MCF 10A (cell line): ENCODE results near the gene VARS1. TPM values are rescaled to one million over a fixed set of nuclear protein-coding genes. Genes with fewer than 3 reads are reported as not detected.
"Not testable (repeated sequence)": the region's sequence is repeated elsewhere in the genome, so short reads cannot be mapped to it uniquely, and the experiment has no call there.

Experiments
- BruUV-seq: library from RNA; stranded (reverse); fragments of 400-500 nt; replicated peaks from 2 replicates; lab custom pipeline; 2021; lab: Mats Ljungman, UMichigan
- CTCF ChIA-PET: fragments of 300-600 bp; sonication (Branson Sonifier 250); formaldehyde crosslinking; extraction: SDS; loops from one replicate; lab custom pipeline; 2021; ENCODE audit warnings: antibody characterized with exemption, inconsistent platforms; lab: Yijun Ruan, JAX
- POLR2A ChIA-PET: fragments of 300-600, 350-650 bp; sonication (Branson Sonifier 250); formaldehyde crosslinking; extraction: SDS; loops from one replicate; lab custom pipeline; 2020; ENCODE audit warnings: antibody characterized with exemption, inconsistent platforms; lab: Yijun Ruan, JAX
- DNase-seq: peaks from one replicate; pipeline ENCODE4 v3.0.0-alpha.2; 2018; ENCODE audit not compliant: unreplicated experiment
- H3K27ac Mint-ChIP-seq: one replicate; pipeline ENCODE4 v1.8.0; 2022; ENCODE audit warnings: mild to moderate bottlenecking, low read depth, mixed read lengths; ENCODE audit not compliant: unreplicated experiment
- H3K27me3 Mint-ChIP-seq: one replicate; pipeline ENCODE4 v1.8.0; 2022; ENCODE audit warnings: mixed read lengths; ENCODE audit not compliant: insufficient read depth, unreplicated experiment
- H3K36me3 Mint-ChIP-seq: one replicate; pipeline ENCODE4 v1.8.0; 2022; ENCODE audit warnings: mild to moderate bottlenecking, moderate library complexity, mixed read lengths; ENCODE audit not compliant: insufficient read depth, unreplicated experiment
- H3K4me1 Mint-ChIP-seq: one replicate; pipeline ENCODE4 v1.8.0; 2022; ENCODE audit warnings: mixed read lengths; ENCODE audit not compliant: insufficient read depth, unreplicated experiment
- H3K4me3 Mint-ChIP-seq: one replicate; pipeline ENCODE4 v1.8.0; 2022; ENCODE audit warnings: mild to moderate bottlenecking, moderate library complexity, mixed read lengths; ENCODE audit not compliant: unreplicated experiment
- H3K9me3 Mint-ChIP-seq: one replicate; pipeline ENCODE4 v1.8.0; 2022; ENCODE audit warnings: mixed read lengths; ENCODE audit not compliant: unreplicated experiment
- CTCF ChIP-seq: fragments of 200-600 bp; IDR thresholded peaks from one replicate; pipeline ENCODE4 v1.8.0; 2022; ENCODE audit warnings: antibody characterized with exemption, mild to moderate bottlenecking; ENCODE audit not compliant: unreplicated experiment
- intact Hi-C: fragments of 100-400 bp; cut with micrococcal nuclease; formaldehyde crosslinking; loops from 2 replicates; pipeline ENCODE4 v1.14.1; 2022
- total RNA-seq: library from RNA; stranded (reverse); gene quantifications from 2 replicates; pipeline ENCODE4 v1.2.3, GENCODE V29; 2022

Gene VARS1
- total RNA-seq, 1 experiment from 2014 or later, result 200 TPM

GRCh38 chr6:31794294-31794865, 1.2 kb downstream of the VARS1 start:
- H3K27me3 Mint-ChIP-seq, result no peaks in the 10 kb centered on the region
- peak overlapping the region; percentile 98 for H3K27ac Mint-ChIP-seq
- peaks cover 60% of the 10 kb centered on the region for H3K36me3 Mint-ChIP-seq
- no peak for DNase-seq
- ChIA-PET POLR2A (interaction anchor here (0.6 to 3.2 kb wide), 25 partner anchors 10 to 834 kb away, joined by 3 to 79 read pairs (median 6); partner anchors contain the start of genes ABHD16A, C6orf47, CLIC1 and DDAH2), CTCF (interaction anchor here (0.6 to 0.9 kb wide), 5 partner anchors 9 to 355 kb away, joined by 4 to 5 read pairs (median 4); partner anchors contain the start of gene CLIC1)
- H3K4me3 Mint-ChIP-seq, result peak overlapping the region; percentile 99
- no peak for TF ChIP-seq CTCF
- no peaks in the 10 kb centered on the region for H3K9me3 Mint-ChIP-seq
- BruUV-seq, result TSS peak; percentile 76
- peaks cover 31% of the 10 kb centered on the region for H3K4me1 Mint-ChIP-seq
- intact Hi-C loops, result loop anchor here (2.0 kb wide), 2 partner anchors 36 to 66 kb away; partner anchors contain the start of gene DDAH2

- intact Hi-C loops, result loop anchor here (2.0 kb wide), 2 partner anchors 37 to 65 kb away; partner anchors contain the start of gene DDAH2
- Mint-ChIP-seq H3K27ac (peak overlapping the region; percentile 98), H3K4me1 (peaks cover 31% of the 10 kb centered on the region), H3K4me3 (peak overlapping the region; percentile 99), H3K36me3 (peaks cover 63% of the 10 kb centered on the region)
- BruUV-seq, DNase-seq, CTCF ChIA-PET, H3K27me3 Mint-ChIP-seq, H3K9me3 Mint-ChIP-seq: not testable (repeated sequence)
- POLR2A ChIA-PET, result interaction anchor here (0.7 to 3.2 kb wide), 4 partner anchors 13 to 833 kb away, joined by 3 to 77 read pairs (median 26); partner anchors contain the start of genes HSPA1B and LSM2
These were observed 1.7 kb downstream of the VARS1 start for GRCh38 chr6:31793927-31794245.

- DNase-seq, result peak; percentile 86
- no TSS peak for BruUV-seq
- Mint-ChIP-seq H3K36me3 (peaks cover 66% of the 10 kb centered on the region), H3K27me3 (no peaks in the 10 kb centered on the region), H3K4me3 (peak overlapping the region; percentile 99), H3K4me1 (peaks cover 31% of the 10 kb centered on the region), H3K9me3 (no peaks in the 10 kb centered on the region), H3K27ac (peak overlapping the region; percentile 98)
- ChIA-PET CTCF (interaction anchor here (0.7 to 2.0 kb wide), 3 partner anchors 22 to 60 kb away, joined by 3 to 9 read pairs (median 3); no protein-coding TSS in a partner anchor), POLR2A (interaction anchor here (1.7 to 2.0 kb wide), 2 partner anchors 14 to 53 kb away, joined by 7 to 8 read pairs; partner anchors contain the start of genes LSM2 and MSH5)
- no peak for TF ChIP-seq CTCF
- intact Hi-C loops, result no loop called here
These were observed 2.8 kb downstream of the VARS1 start for GRCh38 chr6:31792761-31793171.

GRCh38 chr6:31792090-31792374, 3.5 kb downstream of the VARS1 start:
- Mint-ChIP-seq H3K9me3 (no peaks in the 10 kb centered on the region), H3K36me3 (peaks cover 67% of the 10 kb centered on the region), H3K4me1 (peaks cover 31% of the 10 kb centered on the region), H3K27me3 (no peaks in the 10 kb centered on the region), H3K27ac (no peak overlapping the region), H3K4me3 (no peak overlapping the region)
- CTCF ChIA-PET, result interaction anchor here (0.5 to 2.0 kb wide), 10 partner anchors 9 to 60 kb away, joined by 3 to 9 read pairs (median 4); partner anchors contain the start of gene MSH5
- BruUV-seq, result no TSS peak
- no peak for TF ChIP-seq CTCF
- POLR2A ChIA-PET, result interaction anchor here (1.1 to 2.0 kb wide), 6 partner anchors 14 to 52 kb away, joined by 3 to 14 read pairs (median 6); partner anchors contain the start of genes HSPA1A, HSPA1L, LSM2 and MSH5
- intact Hi-C loops, result no loop called here
- no peak for DNase-seq
